SHP77 treated with DMSO at 0.1 percent for 48 hours (cell line): ENCODE data around the gene NDRG4.
A peak's percentile ranks its signal among the peaks of the same experiment; 100 is the strongest.

ENCODE experiments used
- DNase-seq: peaks from one replicate; lab custom pipeline; 2025; lab: John Stamatoyannopoulos, UW

Gene NDRG4

DNA sequence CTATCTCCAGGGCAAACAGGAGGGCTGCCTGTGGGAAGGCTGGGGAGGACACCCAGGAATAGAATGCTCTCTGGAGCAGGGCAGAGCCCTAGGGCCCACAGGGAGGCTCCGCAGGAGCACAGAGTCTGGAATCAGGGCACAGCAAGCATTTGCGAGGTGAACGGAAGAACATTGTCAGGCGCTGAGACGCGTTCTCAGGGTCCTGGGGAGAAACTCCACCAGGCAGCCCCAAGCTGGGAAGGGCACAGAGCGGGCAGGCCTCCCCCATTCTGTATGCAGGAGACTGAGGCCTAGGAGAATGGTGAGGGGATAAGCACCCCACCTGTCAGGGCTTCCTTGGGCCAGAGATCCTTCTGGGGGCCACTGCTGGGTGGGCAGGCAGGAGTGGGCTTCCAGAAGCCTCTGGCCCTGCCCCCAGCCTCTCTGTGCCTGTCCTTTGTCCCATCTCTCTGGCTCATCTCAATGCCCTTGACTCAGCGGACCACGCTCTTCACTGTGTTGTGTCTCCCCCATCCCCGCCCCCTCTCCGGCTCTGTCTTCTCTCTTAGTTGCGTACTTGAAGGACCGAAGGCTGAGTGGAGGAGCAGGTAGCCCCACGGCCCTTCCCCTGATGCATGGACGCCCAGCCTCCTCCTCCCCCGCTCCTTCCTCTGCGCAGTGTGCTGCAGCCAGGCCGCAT, 10.3 kb downstream of the NDRG4 start:
- no peak for DNase-seq

DNA sequence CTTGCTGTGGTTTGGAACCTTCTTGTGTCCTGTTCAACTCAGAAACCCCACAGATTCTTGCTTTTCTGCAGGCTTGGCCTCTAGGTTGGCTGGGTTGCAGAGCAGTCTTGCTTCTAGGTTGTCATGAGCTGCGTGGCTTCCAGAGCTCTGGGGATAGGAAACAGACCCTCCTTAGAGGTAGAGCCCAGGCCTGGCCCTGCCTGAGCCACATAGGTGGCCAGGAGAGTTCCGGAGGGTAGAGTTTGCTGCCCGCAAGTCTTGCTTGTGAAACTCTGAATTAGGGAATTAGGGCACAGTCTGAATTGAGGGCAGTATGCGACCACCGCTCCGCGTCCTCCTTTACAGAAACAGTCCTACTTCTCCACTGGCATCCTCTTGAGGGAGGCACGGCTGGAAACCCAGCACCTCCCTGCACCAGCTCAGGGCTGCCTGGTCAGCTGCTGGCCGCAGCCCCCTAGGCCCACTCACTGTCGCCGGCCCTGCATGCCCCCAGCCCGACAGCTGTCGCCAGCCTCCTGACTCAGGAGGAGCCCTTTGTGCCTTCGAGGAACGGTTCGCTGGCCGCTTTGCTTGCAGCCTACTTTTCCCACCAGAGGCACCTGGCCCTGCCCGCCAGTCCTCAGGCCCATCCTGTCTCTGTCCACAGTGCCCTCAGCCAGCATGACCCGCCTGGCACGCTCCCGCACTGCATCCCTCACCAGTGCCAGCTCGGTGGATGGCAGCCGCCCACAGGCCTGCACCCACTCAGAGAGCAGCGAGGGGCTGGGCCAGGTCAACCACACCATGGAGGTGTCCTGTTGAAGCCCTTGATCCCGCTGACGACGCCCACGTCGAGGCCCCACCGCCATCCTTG, 11.1 kb downstream of the NDRG4 start:
- no peak for DNase-seq

DNA sequence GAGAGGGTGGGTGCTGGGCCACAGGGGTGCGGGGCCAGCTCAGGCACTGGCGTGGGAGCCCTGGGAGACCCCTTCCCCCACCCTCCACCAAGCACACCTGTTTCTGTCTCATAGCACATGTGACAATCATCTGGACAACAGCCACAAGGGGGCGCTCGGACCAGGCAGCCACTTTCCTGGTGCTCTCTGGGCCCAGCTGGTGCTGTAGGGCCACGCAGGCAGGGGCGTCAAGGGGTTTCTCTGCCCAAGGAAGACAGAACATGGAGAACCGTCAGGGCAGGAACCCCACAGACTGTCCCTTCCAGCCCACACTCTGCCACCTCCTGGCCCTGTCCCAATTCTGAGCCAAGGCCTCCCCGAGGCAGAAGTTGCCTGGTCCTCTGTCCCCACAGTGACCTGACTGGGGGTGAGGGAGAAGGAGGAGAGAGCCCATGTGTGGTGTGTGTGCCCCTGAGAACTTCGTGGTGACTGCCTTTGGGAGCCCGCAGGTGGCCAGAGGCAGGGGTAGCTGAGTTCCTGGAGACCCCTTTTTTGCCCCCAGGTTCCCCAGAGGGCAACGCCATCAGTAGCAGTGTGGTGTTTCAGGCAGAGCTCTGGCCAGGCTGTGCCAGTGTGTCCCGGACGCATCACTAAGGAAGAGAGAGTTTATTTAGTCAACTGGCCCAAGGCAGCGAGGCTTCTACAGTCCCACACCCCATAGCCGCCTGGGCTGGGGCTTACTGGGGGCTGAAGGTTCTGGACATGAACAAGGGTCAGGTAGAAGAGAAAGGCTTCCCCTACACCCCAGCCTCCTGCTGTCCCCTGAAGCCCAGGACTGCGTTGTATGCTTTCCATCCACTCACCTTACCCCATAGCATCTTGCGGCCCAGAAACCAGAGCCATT, 12.2 kb downstream of the NDRG4 start:
- DNase-seq: peak; percentile 11

DNA sequence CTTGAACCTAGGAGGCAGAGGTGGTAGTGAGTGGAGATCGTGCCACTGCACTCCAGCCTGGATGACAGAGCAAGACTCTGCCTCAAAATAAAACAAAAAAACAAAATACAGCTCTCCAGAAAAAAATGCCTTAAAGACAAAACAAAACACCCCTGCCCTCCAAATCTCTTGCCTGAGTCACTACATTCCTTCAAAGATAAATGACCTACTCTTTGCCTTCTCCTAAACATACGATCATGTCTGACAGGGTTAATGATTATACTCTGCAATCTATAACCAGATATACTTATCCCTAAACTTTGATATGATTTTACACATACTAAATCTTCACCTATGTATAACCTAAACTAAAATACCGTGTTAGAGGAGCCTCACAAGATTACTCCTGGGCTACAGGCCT, 13.9 kb downstream of the NDRG4 start:
- DNase-seq: no peak

DNA sequence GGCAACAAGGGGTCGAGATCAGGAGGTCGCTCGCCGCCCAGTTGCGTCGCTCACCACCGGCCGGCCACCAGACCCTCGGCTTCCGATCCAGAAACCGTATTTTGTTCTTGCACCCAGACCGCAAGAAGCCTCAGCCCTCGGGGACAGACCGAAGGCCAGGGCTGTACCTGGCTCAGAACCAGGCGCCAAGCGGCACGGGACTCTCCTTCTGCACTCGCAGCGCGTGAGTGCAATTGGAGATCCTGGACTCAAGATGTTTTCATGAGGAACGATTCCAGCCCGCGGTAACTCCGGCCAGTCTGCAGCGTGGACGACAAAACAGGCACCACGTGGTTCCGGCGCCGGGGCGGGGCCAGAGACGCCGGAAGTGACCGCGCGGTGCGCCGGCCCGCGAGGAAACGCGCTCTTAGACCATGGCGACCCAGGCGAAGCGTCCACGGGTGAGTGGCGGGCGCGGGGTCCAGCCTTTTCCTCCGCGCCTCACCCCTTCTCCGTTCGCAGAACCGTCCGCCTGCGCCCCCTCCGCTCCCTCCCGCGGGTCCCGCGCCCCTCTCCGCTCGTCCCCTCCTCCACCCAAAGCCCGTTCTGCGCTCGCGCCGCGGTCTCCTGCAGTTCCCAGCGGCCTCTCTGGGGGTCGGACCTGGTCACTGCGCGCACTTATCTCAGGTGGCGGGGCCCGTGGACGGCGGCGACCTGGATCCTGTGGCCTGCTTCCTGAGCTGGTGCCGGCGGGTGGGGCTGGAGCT, 15.4 kb downstream of the NDRG4 start, which contains the start of gene SETD6:
SETD6 (plus strand) TSS at position 393 of the 746 bp plus-strand sequence; CDS start at position 414, 21 bp downstream.
- peak; percentile 44 for DNase-seq

DNA sequence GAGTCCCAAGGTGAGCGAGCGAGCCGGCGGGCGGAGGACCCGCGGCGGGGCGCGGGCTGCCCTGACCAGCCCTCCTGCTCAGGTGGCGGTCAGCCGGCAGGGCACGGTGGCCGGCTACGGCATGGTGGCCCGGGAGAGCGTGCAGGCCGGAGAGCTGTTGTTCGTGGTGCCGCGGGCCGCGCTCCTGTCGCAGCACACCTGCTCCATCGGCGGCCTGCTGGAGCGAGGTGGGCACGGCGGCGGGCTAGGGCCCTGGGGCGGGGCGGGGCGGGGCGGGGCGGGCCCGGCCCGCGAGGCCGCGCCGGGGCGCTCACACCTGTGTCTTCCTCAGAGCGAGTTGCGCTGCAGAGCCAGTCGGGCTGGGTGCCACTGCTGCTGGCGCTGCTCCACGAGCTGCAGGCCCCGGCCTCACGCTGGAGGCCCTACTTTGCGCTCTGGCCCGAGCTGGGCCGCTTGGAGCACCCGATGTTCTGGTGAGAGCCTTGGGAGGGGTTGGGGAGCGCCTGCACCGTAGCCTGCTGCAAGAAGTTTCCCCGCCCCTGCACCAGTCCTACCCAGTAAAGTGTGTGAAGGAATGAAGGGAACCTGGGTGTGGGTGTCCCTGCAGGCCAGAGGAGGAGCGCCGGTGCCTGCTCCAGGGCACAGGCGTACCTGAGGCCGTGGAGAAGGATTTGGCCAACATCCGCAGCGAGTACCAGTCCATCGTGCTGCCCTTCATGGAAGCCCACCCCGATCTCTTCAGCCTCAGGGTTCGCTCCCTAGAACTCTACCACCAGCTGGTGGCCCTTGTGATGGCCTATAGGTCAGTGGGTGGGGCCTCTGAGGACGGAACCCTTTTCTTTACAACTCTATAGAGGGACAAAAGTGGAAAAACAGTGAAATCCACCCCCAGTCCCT, 16.2 kb downstream of the NDRG4 start:
- DNase-seq: no peak

DNA sequence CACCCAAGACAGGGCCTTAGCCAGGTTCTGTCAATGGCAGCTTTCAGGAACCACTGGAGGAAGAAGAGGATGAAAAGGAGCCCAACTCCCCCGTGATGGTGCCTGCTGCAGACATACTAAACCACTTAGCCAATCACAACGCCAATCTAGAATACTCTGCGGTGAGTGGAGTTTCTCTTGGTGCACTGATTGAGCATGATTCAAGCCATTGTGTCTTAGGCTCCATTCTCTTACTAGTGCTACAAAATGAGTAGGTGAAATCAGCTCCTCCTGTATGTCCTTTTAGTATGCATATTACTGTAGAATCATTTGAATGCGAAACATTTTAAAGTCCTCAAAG, 16.8 kb downstream of the NDRG4 start:
- DNase-seq: no peak

DNA sequence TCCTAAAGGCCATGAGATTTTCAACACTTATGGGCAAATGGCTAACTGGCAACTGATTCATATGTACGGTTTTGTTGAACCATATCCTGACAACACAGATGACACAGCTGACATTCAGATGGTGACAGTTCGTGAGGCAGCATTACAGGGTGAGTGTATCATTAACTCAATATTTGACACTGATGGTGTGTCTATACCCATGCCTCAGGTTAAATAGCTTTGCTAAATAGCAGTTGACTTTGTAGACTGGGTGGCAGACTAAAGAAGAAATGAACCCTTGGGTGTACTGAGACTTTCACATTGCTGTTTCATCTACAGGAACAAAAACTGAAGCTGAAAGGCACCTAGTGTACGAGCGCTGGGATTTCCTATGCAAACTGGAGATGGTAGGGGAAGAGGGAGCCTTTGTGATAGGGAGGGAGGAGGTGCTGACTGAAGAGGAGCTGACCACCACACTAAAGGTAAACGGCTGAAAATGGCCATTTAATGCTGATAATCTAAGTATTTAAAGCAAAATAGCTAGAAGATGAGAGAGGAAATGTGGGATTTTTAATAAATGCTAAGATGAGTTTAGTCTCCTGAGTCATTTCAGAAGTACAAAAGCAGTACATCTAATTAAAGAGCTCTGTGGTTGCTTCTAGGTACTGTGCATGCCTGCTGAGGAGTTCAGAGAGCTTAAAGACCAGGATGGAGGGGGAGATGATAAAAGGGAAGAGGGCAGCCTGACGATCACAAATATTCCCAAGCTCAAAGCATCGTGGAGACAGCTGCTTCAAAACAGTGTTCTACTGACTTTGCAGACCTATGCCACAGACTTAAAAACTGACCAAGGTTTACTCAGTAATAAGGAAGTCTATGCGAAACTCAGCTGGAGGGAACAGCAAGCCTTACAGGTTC, 18.4 kb downstream of the NDRG4 start:
- no peak for DNase-seq

DNA sequence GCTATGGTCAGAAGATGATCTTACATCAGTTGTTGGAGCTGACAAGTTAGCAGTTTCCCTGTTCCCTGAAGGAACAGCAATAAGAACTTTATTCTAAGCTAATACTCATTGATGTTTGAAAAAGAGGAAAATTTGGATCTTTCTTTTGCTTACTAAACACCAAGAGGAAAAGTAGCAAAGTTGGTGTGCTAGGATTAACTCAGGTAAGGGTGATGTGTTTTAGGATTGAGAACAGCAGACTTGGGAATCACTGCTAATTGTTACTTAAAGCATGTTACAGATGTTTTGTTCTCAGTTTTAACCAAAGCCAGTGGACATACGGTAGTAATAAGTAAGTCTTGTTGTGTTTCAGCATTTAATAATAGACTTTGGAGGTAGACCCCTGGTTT, 19.0 kb downstream of the NDRG4 start:
- DNase-seq: no peak

DNA sequence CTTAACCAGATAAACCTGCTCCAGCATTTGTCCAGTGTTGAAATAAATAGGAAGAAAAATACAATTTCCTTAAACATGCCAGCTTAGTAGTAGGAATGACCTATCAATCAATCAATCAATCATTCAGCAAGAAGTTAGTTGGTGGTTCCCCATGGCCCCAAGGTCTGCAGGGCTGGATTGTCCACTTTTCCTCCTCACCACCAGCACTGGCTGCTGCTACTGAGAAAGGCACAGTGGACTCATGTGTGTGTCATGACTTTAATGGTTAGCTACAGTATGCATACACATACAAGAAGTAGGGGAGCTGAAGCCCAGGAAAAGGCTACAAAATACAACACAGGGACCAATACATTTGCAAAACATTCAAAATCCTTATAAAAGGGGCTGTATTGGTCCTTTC, 19.8 kb downstream of the NDRG4 start:
- no peak for DNase-seq

DNA sequence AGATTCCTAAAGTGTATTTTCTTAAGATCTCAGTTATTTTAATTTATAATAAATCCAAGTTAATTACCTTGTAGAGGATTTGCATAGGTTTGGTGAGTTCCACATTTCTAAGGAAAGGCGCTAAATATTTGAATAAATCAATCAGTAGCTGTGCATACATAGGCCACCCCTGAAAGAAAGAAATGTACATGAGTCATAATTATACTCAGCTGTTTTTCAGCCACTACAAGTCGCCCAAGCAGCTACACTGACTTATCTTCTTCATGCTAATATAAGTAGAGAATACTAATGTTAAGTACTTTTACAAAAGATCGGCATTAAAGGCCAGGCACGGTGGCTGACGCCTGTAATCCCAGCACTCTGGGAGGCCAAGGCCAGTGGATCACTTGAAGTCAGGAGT, 30.2 kb downstream of the NDRG4 start:
- no peak for DNase-seq

DNA sequence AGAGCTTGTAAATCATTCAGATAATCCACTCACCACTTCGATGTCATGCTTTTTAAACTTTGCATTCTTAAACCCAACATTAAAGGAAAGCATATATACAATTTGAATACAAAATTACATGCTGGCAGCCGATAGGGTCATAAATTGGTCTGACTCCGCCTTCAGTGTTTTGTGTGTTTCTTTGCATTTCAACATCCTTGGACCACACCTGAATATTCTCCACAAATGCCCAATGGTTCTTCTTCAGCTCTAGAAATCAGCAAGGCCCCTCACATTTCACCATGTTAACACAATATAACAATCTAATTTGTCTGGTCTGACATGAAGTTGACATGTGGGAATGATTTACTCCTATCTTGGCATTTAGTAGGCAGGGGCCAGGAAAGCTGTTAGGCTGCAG, 32.5 kb downstream of the NDRG4 start:
- no peak for DNase-seq

DNA sequence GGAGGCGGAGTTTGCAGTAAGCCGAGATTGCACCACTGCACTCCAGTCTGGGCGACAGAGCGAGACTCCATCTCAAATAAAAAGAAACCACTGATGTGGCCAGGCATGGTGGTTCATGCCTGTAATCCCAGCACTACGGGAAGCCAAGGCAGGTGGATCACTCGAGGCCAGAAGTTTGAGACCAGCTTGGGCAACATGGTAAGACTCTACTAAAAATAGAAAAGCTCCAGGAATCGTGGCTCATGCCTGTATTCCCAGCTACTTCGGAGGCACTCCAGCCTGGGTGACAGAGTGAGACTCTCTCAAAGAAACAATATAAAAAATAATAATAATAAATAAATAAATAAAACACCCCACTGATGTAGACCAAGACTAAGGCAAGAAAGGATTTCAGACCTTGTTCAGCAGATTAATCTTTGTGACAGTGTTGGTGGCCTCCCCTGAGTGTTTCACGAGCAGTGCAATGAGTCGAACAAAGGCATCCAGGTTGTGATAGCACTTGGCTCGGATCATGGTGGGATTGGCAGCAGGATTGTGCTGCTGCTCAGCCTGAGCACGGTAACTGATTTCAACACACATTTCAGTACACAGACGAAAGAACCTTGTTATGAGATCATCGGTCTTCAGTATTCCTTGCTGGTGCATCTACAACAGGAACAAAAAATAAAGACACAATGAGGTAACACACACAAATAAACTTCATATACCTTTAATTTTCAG, 34.0 kb downstream of the NDRG4 start:
- DNase-seq: no peak

DNA sequence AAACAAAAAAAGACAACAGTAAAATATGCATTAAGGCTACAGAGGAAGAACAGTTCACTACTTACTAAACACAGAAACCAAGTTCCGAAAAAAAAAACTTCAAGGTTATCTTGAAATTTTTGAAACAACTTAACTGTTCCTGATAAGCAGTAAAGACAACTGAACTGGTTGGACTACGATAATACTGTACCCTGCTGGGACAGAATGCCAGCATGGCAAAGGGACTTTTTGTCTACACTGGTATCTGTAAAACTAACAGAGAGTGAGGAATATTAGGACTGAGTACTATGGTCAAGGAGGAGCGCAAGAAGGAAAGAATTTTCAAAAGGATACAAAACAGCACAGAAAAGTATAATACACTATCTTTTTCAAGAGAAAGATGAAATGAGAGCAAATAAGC, 35.2 kb downstream of the NDRG4 start:
- no peak for DNase-seq

DNA sequence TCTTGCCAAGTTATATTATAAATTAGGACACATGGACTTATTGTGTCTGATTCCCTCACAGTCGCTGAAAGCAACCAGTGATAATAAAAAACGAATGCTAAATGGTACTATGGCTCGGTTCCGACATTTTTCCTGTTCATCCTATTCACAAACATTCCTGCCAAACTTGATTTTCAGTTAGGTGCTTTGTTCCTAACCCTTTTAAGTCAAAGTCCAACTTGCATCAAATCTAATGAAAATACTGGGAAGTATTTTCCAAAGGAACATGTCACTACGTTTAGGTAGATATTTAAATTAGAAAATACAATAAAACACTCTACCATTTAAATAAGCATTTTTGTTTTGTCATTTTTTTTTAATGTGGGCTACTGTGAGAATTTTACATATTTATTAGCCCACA, 36.3 kb downstream of the NDRG4 start:
- no peak for DNase-seq

DNA sequence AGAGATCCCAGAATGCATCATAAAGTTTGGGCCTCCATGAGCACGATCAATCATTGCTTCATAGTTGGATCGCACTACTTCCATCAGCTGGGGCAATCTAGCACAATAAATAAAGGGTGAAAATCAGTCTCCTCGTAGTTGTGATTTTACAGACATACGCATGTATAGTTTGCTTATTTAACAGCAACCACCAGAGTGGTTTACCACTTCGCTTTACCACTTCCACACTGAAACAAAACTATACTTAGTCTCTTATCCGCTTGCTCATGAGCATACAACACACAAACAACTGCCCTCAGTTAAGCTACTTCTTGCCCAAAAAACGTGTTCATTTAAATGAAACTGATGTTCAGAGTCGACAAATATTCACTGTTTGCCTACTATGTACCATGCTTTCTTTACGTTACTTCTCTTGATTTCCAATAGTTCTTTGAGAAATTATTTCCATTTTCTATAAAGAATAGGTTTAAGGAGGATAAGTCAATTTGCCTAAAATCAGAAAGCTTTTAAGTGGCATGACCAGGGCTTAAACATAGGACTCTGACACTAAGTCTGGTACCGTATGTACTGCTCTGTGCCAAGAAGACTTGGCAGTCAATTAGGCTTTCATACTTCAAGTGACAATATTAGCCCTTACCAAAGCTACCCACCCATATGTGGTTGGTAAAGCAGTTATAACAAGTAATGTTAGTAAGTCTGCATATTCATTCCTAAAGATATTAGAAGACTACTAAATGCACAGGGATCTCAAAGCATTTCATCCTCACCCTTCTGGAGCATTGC, 37.4 kb downstream of the NDRG4 start:
- no peak for DNase-seq

DNA sequence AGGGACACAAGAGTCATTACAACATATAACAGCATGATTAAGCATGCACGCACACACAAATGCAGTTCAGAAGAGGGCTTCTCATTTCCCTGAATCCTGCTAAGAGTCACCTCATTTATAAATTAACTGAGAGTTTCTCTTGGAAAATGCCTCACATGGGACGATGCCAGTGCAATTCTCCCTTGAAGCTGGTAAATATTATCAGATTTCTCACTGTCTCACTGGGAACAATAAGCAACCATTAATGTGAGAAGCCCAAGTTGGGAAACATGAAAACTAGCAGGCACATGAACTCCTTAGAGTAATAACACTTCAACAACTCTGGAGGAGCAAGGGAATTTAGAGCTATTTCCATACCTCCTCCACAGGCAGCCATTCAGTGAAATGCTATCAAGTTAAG, 41.8 kb downstream of the NDRG4 start:
- DNase-seq: no peak

DNA sequence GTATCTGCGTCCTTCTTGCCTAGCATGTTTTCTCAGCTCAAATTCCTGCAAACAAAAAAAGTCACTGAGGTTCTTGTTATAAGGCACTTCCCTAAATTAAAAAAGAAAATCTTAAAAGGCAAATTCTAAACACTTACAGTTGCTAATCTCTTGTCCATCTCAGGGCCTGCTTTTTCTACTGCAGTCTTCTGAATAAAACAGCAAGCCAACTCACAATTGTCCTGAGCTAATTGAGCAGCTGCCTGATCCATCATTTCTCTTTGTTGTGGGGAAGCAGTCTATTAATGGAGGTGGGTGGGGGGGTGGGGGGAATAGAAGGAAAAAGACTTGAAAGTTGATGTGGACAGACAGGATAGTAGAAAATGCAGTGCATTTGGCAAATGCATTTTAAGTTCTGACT, 42.3 kb downstream of the NDRG4 start:
- DNase-seq: no peak
